ENCODE results near the gene ATP1A1.

The ATP1A1 gene

DNA sequence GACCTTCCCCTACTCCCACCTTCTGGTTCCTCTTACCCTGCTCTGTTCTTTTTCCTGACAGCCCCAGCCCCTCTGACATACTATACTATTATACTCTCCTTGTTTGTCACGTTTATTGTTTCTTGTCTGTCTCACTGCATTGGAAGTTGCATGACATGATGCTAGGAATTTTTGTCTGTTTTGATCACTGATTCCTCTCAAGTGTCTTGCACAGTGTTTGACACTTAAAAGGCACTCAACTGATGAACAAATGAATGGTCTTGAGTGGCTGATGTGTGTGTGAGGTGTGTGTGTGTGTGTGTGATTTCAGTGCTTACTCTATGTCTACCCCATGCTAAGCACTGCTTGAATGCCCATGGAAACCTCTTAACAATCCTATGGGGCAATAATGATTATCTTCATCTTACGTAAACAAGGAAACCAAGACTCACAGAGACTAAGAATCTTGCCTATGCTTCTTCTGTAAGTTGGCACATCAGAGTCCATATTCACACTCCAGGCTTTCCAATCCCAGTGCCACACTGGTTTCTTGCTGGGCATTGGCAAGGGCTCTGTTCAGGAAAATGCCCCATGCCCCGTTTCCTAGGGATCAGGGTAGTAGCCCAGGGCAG, 59.7 kb downstream of the ATP1A1 start:
- in situ Hi-C loops (cut with MboI; ENCODE audit: low pct_unique_long_range_greater_than_20kb, low sequenced_read_pairs, unreplicated experiment) = no loop called here
- no peak for DNase-seq (ENCODE audit: low spot score)
- TF ChIP-seq, protein P1, sequence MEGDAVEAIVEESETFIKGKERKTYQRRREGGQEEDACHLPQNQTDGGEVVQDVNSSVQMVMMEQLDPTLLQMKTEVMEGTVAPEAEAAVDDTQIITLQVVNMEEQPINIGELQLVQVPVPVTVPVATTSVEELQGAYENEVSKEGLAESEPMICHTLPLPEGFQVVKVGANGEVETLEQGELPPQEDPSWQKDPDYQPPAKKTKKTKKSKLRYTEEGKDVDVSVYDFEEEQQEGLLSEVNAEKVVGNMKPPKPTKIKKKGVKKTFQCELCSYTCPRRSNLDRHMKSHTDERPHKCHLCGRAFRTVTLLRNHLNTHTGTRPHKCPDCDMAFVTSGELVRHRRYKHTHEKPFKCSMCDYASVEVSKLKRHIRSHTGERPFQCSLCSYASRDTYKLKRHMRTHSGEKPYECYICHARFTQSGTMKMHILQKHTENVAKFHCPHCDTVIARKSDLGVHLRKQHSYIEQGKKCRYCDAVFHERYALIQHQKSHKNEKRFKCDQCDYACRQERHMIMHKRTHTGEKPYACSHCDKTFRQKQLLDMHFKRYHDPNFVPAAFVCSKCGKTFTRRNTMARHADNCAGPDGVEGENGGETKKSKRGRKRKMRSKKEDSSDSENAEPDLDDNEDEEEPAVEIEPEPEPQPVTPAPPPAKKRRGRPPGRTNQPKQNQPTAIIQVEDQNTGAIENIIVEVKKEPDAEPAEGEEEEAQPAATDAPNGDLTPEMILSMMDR (IDR thresholded peaks at IDR 0.05; ENCODE audit: extremely low read depth, insufficient read depth, missing control alignments) = no peak

DNA sequence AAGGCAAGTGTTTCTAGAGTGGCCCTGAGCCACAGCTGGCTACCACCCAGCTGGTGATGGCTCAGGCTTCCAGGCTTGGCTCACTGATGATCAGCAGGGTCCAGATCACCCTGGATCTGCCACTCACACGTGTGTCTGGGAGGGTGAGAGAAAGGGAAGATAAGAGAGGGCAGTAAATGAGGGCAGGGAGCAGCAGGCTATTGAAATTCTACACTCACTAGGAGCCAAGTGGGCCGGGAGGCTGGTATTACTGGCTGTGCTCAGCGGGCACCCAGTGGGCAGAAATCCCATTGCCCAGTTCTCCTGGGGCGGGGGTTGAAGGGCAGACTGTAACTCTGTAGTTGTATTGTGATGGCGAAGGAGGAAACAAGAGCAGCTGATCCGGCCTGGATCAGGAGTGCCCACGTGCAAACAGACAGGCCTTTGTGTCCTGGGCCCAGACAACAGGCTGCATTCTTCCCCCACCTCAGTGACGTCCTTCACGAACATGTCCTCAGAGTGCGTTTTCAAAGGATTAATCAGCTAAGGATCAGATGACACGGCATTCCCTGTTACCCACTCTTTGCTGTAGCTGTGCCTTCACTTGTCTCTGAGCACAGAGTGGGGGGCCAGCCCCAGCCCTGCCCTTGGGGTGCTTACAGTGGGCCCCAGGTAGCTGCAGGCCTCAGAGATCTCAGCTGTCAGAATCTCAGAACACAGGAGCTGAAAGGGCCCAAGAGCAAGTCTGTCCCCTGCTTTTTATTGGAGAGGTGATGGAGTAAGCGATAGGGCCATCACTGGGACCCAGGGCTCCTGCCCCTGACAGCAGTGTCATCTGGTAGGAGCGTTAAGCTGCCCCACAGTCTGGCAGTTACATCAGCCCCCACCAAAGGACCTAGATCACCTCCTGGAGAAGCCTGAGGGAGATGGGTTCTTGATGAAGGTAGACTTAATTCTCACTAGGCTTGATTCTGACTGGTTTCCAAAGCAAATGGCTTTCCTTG, 60.5 kb downstream of the ATP1A1 start:
- DNase-seq (ENCODE audit: low spot score) = no peak
- in situ Hi-C loops (cut with MboI; ENCODE audit: low pct_unique_long_range_greater_than_20kb, low sequenced_read_pairs, unreplicated experiment) = no loop called here
- TF ChIP-seq, protein P1 (IDR thresholded peaks at IDR 0.05; ENCODE audit: extremely low read depth, insufficient read depth, missing control alignments) = no peak

DNA sequence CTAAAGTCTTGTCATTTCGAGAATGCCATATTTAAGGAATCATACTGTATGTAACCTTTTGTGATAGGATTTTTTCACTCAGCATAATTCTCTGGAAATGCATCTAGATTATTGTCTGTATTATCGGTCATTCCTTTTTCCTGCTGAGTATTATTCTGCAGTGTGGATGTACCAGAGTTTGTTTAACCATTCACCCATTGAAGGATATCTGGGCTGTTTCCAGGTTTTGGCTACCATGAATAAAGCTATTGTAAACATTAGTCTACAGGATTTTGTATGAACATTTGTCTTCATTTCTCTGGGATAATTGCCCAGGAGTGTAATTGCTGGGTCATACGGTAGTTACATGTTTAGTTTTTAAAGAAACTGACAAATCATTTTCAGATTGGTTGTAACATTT, 61.8 kb downstream of the ATP1A1 start:
- DNase-seq (ENCODE audit: low spot score) = no peak
- in situ Hi-C loops (cut with MboI; ENCODE audit: low pct_unique_long_range_greater_than_20kb, low sequenced_read_pairs, unreplicated experiment) = no loop called here
- TF ChIP-seq, protein P1 (IDR thresholded peaks at IDR 0.05; ENCODE audit: extremely low read depth, insufficient read depth, missing control alignments) = no peak

DNA sequence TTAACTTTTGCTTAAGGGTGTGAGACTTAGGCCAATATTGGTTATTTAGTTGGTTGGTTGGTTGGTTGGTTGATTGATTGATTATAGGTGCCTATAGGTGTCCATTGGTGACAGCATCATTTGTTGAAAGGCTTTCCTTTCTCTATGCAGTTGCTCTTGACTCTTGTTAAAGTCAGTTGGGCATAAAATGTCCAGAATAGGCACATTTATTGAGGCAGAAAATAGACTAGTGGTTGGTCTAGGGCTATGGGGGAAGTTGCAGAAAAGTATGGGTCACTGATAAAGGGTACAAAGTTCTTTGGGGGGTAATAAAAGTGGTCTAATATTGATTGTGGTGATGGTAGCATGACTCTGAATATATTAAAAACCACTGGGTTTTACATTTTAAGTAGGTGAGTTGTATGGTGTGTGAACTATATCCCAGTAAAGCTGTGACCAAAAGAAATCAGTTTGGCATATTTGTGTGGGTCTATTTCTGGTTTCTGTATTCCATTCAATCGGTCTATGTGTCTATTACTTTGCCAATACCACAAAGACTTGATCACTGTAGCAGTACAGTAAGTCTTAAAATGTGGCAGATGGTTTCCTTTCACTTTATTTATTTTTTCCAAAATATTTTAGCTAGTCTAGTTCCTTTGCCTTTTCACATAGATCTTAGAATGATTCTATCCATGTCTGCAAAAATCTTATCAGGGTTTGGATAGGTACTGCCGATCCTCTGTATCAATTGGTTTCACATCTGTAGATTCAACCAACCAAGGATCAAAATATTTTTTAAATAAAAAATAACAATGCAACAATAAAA, 63.0 kb downstream of the ATP1A1 start:
- in situ Hi-C loops (cut with MboI; ENCODE audit: low pct_unique_long_range_greater_than_20kb, low sequenced_read_pairs, unreplicated experiment) = no loop called here
- TF ChIP-seq, protein P1 (IDR thresholded peaks at IDR 0.05; ENCODE audit: extremely low read depth, insufficient read depth, missing control alignments) = no peak
- no peak for DNase-seq (ENCODE audit: low spot score)

- in situ Hi-C loops (cut with MboI; ENCODE audit: low pct_unique_long_range_greater_than_20kb, low sequenced_read_pairs, unreplicated experiment) = no loop called here
- no peak for DNase-seq (ENCODE audit: low spot score)
- TF ChIP-seq, protein P1 (IDR thresholded peaks at IDR 0.05; ENCODE audit: extremely low read depth, insufficient read depth, missing control alignments) = no peak
Observed at GRCh38 chr1:116436611-116436970, 63.5 kb downstream of the ATP1A1 start.

- in situ Hi-C loops (cut with MboI; ENCODE audit: low pct_unique_long_range_greater_than_20kb, low sequenced_read_pairs, unreplicated experiment) = no loop called here
- TF ChIP-seq, protein P1 (IDR thresholded peaks at IDR 0.05; ENCODE audit: extremely low read depth, insufficient read depth, missing control alignments) = no peak
- DNase-seq (ENCODE audit: low spot score) = no peak
Observed at GRCh38 chr1:116439701-116440100, 66.7 kb downstream of the ATP1A1 start.

Measured in GM13977 (cell line).